Gastrocnemius medialis (tissue), 4 donors: Measurements from ENCODE around the gene GPAM.

Experiments
- CTCF ChIP-seq, 5 experiments: fragments of 450-650 bp in 3 of 5; fragments of 200-600 bp in 2 of 5; sonication (generic) in 2 of 5; IDR thresholded peaks in 4 of 5; conservative IDR thresholded peaks in 1 of 5; 1 replicate in 4 of 5; 2 replicates in 1 of 5; pipeline ENCODE4 v1.5.1; 2016 to 2019; ENCODE audit warnings: antibody characterized with exemption in 5 of 5, mild to moderate bottlenecking in 3 of 5, moderate library complexity in 3 of 5
- POLR2A ChIP-seq, 2 donors: fragments of 450-650 bp; IDR thresholded peaks; one replicate each; pipeline ENCODE4 v1.6.1; 2017; ENCODE audit warnings: antibody characterized with exemption in 2 of 2, mild to moderate bottlenecking in 2 of 2, moderate library complexity in 2 of 2

- TF ChIP-seq CTCF (IDR thresholded peaks at IDR 0.05 in 4 of 5, conservative IDR thresholded peaks at IDR 0.05 in 1 of 5) (no peak), POLR2A (IDR thresholded peaks at IDR 0.05) (no peak)
Observed at GRCh38 chr10:112184379-112184778, 814 bp upstream of the GPAM start.
